Measurements from ENCODE around the gene LCN10. TPM values are rescaled to one million over a fixed set of nuclear protein-coding genes. Genes with fewer than 3 reads are reported as not detected.

LCN10 gene
- total RNA-seq, 2 experiments from 2014 or later, result 1.2 to 1.5 TPM

DNA sequence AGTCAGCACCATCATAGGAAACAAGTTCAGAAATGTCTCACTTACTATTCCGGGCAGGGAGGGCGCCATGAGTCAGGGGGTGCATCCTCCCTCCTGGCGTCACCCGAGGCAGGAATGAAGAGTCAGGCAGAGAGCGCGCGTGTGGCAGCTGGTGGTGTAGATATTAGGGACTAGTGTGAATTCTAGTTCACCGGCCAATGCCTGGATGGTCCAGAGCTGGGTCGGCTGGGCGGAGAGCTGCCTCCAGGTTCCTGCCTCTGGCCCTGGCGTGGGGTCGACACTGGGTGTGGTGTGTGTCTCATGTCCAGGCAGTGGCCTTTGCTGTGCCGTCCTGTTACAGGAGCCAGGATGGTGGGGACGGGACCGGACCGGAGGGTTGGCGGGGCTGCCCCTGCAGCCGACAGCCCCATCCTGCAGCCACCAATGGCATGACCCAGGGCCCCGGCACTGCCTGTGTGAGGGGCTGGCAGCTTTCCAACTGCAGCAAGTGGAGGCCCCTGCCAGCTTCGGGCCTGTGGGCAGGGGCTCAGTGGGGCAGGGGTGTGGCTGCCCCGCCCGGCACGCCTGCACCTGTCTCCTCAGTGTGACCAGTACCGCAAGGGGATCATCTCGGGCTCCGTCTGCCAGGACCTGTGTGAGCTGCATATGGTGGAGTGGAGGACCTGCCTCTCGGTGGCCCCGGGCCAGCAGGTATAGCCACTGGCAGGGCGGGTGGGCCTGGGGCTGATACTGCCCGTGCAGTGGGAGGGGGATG lies 21.2 kb downstream of the LCN10 start:
- ChIA-PET CTCF (no interaction called here), POLR2A (interaction anchor here (2.1 kb wide), 1 partner anchor 8 kb away, joined by 5 read pairs; no protein-coding TSS in a partner anchor)
- Mint-ChIP-seq H3K4me1 (ENCODE audit: low read depth) (peaks cover 24% of the 10 kb centered on the region), H3K9me3 (no peaks in the 10 kb centered on the region), H3K27ac (no peak overlapping the region), H3K36me3 (peaks cover 27% of the 10 kb centered on the region), H3K4me3 (no peak overlapping the region), H3K27me3 (no peaks in the 10 kb centered on the region)
- DNase-seq, result peak; percentile 34
- intact Hi-C loops (cut with micrococcal nuclease), result no loop called here

DNA sequence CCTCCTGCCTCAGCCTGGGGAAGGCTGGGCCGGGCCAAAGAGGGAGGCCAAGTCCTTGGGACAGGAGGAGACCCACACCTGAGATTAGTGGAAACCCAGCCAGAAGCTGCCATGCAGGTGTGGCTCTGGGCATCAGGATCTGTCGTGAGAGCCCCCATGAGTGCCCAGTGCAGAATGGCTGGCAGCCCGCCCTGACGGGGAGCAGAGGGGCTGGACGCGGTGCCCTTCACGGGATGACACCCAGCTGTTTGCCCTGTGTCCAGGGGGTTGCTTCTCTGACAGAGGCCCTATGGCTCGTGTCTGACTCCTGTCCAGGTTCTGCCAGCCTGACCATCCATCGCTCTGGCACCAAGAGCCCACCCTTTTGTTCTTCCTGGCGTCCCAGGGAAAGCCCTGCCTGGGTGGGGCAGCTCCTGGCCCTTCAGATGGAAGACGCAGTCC lies 21.8 kb downstream of the LCN10 start:
- ChIA-PET POLR2A (interaction anchor here (2.1 kb wide), 1 partner anchor 9 kb away, joined by 5 read pairs; no protein-coding TSS in a partner anchor), CTCF (no interaction called here)
- no peak overlapping the region for H3K4me3 Mint-ChIP-seq
- H3K4me1 Mint-ChIP-seq (ENCODE audit: low read depth), result peaks cover 18% of the 10 kb centered on the region
- no peak overlapping the region for H3K27ac Mint-ChIP-seq
- no peaks in the 10 kb centered on the region for H3K9me3 Mint-ChIP-seq
- intact Hi-C loops (cut with micrococcal nuclease), result no loop called here
- DNase-seq, result no peak
- H3K36me3 Mint-ChIP-seq, result peaks cover 21% of the 10 kb centered on the region
- peaks cover 1% of the 10 kb centered on the region for H3K27me3 Mint-ChIP-seq

GRCh38 chr9:136720251-136720897 lies 22.4 kb downstream of the LCN10 start:
- Mint-ChIP-seq H3K36me3 (peaks cover 15% of the 10 kb centered on the region), H3K9me3 (no peaks in the 10 kb centered on the region), H3K4me3 (no peak overlapping the region), H3K27ac (no peak overlapping the region), H3K4me1 (ENCODE audit: low read depth) (peaks cover 13% of the 10 kb centered on the region), H3K27me3 (peaks cover 3% of the 10 kb centered on the region)
- intact Hi-C loops (cut with micrococcal nuclease), result no loop called here
- CTCF ChIA-PET, result no interaction called here
- POLR2A ChIA-PET, result interaction anchor here (2.1 kb wide), 1 partner anchor 10 kb away, joined by 5 read pairs; no protein-coding TSS in a partner anchor
- DNase-seq, result no peak

GRCh38 chr9:136719195-136719880 lies 23.4 kb downstream of the LCN10 start:
- Mint-ChIP-seq H3K4me1 (ENCODE audit: low read depth) (peaks cover 10% of the 10 kb centered on the region), H3K4me3 (no peak overlapping the region), H3K36me3 (peaks cover 10% of the 10 kb centered on the region), H3K9me3 (no peaks in the 10 kb centered on the region), H3K27me3 (peaks cover 6% of the 10 kb centered on the region), H3K27ac (no peak overlapping the region)
- intact Hi-C loops (cut with micrococcal nuclease), result no loop called here
- POLR2A ChIA-PET, result interaction anchor here (1.2 kb wide), 1 partner anchor 8 kb away, joined by 4 read pairs; no protein-coding TSS in a partner anchor
- CTCF ChIA-PET, result interaction anchor here (0.9 to 1.0 kb wide), 2 partner anchors 8 to 48 kb away, joined by 3 read pairs; no protein-coding TSS in a partner anchor
- no peak for DNase-seq

- H3K4me1 Mint-ChIP-seq (ENCODE audit: low read depth), result peaks cover 3% of the 10 kb centered on the region
- intact Hi-C loops (cut with micrococcal nuclease), result no loop called here
- H3K9me3 Mint-ChIP-seq, result no peaks in the 10 kb centered on the region
- no peak for DNase-seq
- no peak overlapping the region for H3K27ac Mint-ChIP-seq
- CTCF ChIA-PET, result interaction anchor here (0.5 to 1.0 kb wide), 3 partner anchors 9 to 317 kb away, joined by 3 read pairs; no protein-coding TSS in a partner anchor
- peaks cover 3% of the 10 kb centered on the region for H3K36me3 Mint-ChIP-seq
- H3K27me3 Mint-ChIP-seq, result peaks cover 11% of the 10 kb centered on the region
- H3K4me3 Mint-ChIP-seq, result no peak overlapping the region
- POLR2A ChIA-PET, result interaction anchor here (1.2 kb wide), 1 partner anchor 9 kb away, joined by 4 read pairs; no protein-coding TSS in a partner anchor
Observed at GRCh38 chr9:136718345-136719194, 24.2 kb downstream of the LCN10 start.

DNA sequence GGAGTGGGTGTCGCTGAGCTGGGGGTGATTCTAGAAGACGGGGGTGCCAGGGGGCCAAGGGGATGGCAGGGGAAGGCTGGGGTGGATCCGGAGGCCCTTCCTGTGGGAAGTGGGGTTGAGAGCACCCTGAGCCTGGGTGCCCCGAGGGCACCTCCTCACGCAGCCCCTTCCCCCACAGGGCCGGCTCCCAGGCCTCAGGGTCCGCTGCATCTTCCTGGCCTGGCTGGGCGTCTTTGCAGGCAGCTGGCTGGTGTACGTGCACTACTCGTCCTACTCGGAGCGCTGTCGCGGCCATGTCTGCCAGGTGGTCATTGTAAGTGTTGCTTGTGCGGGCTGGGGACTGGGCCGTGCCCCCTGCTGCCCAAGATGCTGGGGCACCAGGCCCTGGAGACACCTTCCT lies 25.3 kb downstream of the LCN10 start:
- POLR2A ChIA-PET, result interaction anchor here (4.9 kb wide), 1 partner anchor 10 kb away, joined by 25 read pairs; no protein-coding TSS in a partner anchor
- peaks cover 16% of the 10 kb centered on the region for H3K27me3 Mint-ChIP-seq
- intact Hi-C loops (cut with micrococcal nuclease), result no loop called here
- DNase-seq, result no peak
- H3K27ac Mint-ChIP-seq, result no peak overlapping the region
- no peaks in the 10 kb centered on the region for H3K9me3 Mint-ChIP-seq
- H3K4me1 Mint-ChIP-seq (ENCODE audit: low read depth), result peaks cover 3% of the 10 kb centered on the region
- H3K36me3 Mint-ChIP-seq, result no peaks in the 10 kb centered on the region
- CTCF ChIA-PET, result no interaction called here
- H3K4me3 Mint-ChIP-seq, result no peak overlapping the region

DNA sequence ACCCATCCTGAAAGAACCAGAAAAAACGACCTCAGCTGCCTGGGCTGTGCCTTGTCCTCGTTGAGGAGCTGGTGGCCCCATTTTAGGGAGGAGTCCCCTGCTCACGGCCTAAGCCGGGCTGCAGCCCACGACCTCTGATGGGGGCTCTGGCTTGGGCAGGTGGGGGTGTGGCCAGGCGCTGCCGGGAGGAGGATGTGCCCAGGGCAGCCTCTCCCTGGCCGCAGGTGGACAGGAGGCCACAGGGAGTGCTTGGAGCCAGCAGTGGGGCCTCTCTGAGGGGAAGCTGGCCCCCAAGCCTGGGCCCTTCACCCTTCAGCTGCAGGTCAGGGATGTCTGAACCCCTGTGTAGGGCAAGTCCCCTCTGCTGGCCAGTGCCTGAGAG lies 27.9 kb downstream of the LCN10 start:
- ChIA-PET POLR2A (interaction anchor here (4.9 kb wide), 1 partner anchor 12 kb away, joined by 25 read pairs; no protein-coding TSS in a partner anchor), CTCF (interaction anchor here (1.9 kb wide), 1 partner anchor 12 kb away, joined by 12 read pairs; no protein-coding TSS in a partner anchor)
- Mint-ChIP-seq H3K4me3 (no peak overlapping the region), H3K27me3 (peaks cover 29% of the 10 kb centered on the region), H3K9me3 (no peaks in the 10 kb centered on the region), H3K4me1 (ENCODE audit: low read depth) (no peaks in the 10 kb centered on the region), H3K27ac (no peak overlapping the region), H3K36me3 (no peaks in the 10 kb centered on the region)
- no peak for DNase-seq
- intact Hi-C loops (cut with micrococcal nuclease), result no loop called here

DNA sequence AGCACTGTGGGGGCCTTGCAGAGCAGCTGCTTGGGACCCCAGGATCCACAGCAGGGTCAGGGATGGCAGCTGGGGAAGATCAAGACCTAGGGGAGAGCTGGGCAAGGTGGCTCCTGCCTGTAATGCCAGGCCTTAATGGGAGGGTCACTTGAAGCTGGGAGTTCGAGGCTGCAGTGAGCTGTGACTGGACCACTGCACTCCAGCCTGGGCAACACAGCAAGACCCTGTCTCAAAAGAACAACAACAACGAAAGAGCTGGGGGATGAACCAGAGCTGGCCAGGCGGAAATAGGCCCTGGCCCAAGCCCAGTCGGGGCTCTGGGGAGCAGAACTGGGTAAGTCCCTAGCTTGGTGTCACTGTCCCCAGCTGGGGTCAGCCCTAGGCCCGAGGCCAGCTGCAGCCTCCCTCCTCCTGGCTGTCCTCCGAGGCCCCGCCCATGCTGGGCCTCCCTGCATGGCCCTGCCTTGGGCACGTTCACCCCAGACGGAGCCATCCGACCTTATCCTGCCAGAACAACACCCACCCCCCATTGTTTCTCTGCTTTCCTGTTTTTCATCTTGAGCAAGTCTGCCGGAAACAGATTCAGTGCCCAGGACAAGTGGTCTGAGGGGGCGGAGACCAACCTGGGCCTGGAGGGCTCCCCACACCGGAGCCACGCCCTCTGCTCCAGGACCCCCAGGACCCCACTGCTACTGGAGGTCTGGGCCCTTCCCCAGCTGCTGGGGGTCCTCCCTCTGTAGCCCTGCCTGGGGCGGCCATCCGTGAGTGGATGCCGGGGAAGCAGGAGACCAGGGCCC lies 28.4 kb downstream of the LCN10 start:
- ChIA-PET POLR2A (interaction anchor here (4.9 kb wide), 1 partner anchor 13 kb away, joined by 25 read pairs; no protein-coding TSS in a partner anchor), CTCF (interaction anchor here (1.1 to 1.2 kb wide), 2 partner anchors 13 to 15 kb away, joined by 3 to 6 read pairs; no protein-coding TSS in a partner anchor)
- no peaks in the 10 kb centered on the region for H3K36me3 Mint-ChIP-seq
- no peak overlapping the region for H3K4me3 Mint-ChIP-seq
- intact Hi-C loops (cut with micrococcal nuclease), result no loop called here
- no peaks in the 10 kb centered on the region for H3K4me1 Mint-ChIP-seq (ENCODE audit: low read depth)
- no peak overlapping the region for H3K27ac Mint-ChIP-seq
- no peak for DNase-seq
- no peaks in the 10 kb centered on the region for H3K9me3 Mint-ChIP-seq
- H3K27me3 Mint-ChIP-seq, result peaks cover 29% of the 10 kb centered on the region

- ChIA-PET CTCF (interaction anchor here (1.1 to 1.2 kb wide), 2 partner anchors 14 to 16 kb away, joined by 3 to 6 read pairs; no protein-coding TSS in a partner anchor), POLR2A (interaction anchor here (4.9 kb wide), 1 partner anchor 14 kb away, joined by 25 read pairs; no protein-coding TSS in a partner anchor)
- Mint-ChIP-seq H3K36me3 (no peaks in the 10 kb centered on the region), H3K4me3 (no peak overlapping the region), H3K4me1 (ENCODE audit: low read depth) (no peaks in the 10 kb centered on the region), H3K27ac (no peak overlapping the region), H3K9me3 (no peaks in the 10 kb centered on the region), H3K27me3 (peaks cover 29% of the 10 kb centered on the region)
- no peak for DNase-seq
- intact Hi-C loops (cut with micrococcal nuclease), result no loop called here
Observed at GRCh38 chr9:136713550-136713949, 29.2 kb downstream of the LCN10 start.

DNA sequence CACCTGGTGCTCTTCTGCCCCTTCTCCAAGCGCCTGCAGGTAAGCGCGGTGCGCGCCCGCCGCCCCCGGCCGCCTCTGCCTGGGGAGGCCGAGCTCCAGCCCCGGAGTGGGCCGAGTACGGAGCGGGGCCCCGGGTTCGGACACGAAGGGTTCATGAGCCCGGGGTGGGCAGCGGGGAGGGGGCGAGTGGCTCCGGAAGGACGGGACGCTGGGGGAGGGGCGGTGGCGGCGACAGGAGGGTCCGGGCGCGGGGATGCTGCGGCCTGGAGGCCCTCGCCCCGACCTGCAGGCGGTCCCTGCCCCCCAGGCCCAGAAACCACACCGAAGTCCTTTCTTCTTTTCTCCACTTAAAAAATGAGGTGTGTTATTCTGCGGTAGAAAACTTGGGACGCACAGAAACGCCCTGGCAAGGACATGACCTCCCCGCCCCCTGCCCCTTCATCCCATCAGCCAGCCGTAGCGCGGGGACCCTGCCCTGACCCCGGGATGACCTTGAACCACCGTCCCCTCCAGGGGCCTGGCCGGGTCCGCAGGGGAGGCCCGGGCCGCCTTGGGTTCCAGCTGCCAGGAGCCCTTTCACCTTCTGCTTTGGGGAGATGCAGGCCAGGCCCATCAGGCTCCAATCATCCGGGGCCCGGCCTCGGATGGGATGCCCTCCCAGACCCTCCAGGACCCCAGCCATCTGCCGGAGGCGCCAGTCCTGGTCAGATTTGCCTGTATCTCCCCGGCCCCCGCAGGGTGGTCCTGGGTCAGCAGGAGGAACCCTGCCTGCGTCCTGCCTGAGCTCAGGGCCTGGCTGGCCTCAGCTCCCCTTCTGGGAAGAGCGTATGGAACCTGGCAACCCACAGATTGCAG lies 29.8 kb downstream of the LCN10 start:
- no peaks in the 10 kb centered on the region for H3K36me3 Mint-ChIP-seq

More for the DNA sequence above, 29.8 kb downstream of the LCN10 start:
- ChIA-PET CTCF (interaction anchor here (1.1 to 1.2 kb wide), 2 partner anchors 15 to 17 kb away, joined by 3 to 6 read pairs; no protein-coding TSS in a partner anchor), POLR2A (interaction anchor here (4.9 kb wide), 1 partner anchor 14 kb away, joined by 25 read pairs; no protein-coding TSS in a partner anchor)
- Mint-ChIP-seq H3K4me1 (ENCODE audit: low read depth) (no peaks in the 10 kb centered on the region), H3K4me3 (no peak overlapping the region), H3K27me3 (peaks cover 29% of the 10 kb centered on the region), H3K9me3 (no peaks in the 10 kb centered on the region), H3K27ac (no peak overlapping the region)
- DNase-seq, result no peak
- intact Hi-C loops (cut with micrococcal nuclease), result no loop called here

All from activated CD4-positive, alpha-beta memory T cell treated with anti-CD3 and anti-CD28 coated beads for 36 hours (primary cell).